Superior temporal gyrus (tissue), 1 donor: Measurements from ENCODE around the gene ERFL.

Experiments
- DNase-seq: peaks from one replicate; pipeline ENCODE4 v3.0.0-alpha.2; 2016; ENCODE audit errors: extremely low spot score

ERFL gene

GRCh38 chr19:41913538-41914423, 14.5 kb downstream of the ERFL start:
- DNase-seq, result no peak

DNA sequence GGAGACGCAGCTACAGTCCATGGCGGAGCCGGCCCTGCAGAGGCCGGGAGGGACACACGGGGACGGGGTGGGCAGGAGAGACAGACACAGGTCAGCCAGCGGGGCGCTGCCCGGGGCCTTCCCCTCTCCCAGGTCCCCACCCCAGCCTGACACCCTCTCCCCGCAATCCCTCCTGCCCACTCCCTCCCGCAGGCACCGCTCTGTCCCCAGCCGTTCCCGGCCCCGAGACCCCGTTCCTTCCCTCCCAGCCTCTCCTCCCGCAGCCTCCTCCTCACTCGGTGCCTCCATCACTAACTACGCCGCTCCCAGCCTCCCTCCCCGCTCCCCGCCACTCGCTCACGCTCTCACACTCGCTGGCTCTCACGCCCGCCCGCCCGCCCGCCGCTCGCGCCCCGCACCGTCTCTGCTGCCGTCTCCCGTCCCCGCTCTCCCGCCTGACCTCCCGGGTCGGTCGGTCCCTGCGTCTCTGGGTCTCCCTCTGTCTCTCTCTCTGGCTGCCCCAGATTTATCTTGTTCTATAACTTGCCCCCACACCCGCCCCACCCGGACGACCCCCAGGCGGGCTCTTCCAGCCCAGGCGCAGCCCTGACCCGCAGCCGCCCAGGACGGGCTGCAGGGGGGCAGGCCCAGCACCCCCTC, 15.2 kb downstream of the ERFL start:
- no peak for DNase-seq

DNA sequence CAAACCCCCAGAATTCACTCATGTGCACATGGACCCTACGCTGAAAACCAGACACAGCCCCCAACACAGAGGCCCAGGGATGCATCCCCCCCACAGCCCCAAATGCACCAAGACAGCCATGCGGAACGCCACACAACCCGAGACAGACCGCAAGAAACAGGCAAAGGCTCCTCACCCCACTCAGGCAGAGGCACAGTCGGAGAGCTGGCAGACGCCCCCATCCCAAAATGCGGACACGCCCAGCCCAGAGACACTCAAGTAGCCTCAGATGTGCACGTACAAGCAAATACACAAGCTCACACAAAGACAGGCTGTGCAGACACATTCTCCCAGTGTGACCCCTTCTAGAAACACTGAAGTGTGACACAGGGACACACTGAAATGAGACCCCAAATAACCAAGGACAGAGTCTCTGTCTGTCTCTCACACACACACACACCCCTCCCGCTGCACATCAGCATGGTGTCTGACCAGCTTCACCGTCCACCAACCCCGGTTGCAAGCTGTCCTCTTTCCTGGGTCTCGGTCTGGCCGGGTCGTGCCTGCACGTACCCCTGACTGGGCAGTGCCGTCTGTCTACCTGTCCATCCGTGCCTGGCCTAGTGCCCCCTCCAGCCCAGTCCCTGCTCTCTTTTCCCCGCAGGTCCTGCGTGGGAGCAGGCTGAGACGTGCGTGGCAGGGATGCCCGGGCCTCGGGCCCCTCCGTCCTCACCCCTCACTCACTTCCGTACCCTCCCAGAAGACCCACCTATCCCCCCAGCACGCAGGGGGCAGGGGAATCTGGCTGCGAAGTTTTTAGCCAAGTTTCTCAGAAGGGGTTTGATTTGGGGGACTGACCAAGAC, 16.1 kb downstream of the ERFL start:
- no peak for DNase-seq

GRCh38 chr19:41910992-41911888, 17.0 kb downstream of the ERFL start:
- DNase-seq, result no peak

DNA sequence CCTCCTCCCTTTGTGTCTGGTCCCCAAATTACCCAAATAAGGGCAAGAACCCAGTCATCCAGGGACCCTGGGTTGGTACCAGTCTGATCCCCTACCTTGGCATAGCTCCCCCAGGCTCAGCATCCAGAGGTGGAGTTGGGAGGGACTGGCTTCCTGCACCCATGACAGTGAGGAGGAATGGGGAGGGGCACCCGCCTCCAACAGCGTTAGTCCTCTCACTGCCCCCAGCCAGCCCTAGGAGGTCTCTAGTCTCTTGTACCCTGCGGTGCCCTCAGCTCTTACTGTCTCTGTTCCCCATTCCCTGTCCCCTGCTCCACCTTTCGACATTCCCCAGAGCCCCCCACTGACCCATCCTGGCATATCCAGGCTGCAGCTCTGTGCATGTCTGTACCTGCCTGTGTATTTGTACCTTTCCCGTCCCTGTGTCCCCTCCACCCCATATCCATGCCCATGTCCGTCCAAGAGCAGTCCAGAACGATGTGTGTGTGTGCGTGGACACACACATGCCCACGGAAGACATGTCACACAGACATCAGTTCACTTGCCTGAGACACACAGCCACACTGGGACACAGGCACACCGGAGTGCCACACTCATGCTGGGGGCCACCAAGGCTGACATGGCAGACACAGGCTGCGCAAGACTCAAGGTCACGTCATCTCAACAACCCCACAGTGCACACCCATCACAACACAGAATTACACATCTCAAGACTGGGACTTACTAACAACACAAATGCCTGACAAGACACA, 17.8 kb downstream of the ERFL start:
- DNase-seq, result no peak

GRCh38 chr19:41909706-41910105, 18.5 kb downstream of the ERFL start:
- no peak for DNase-seq

DNA sequence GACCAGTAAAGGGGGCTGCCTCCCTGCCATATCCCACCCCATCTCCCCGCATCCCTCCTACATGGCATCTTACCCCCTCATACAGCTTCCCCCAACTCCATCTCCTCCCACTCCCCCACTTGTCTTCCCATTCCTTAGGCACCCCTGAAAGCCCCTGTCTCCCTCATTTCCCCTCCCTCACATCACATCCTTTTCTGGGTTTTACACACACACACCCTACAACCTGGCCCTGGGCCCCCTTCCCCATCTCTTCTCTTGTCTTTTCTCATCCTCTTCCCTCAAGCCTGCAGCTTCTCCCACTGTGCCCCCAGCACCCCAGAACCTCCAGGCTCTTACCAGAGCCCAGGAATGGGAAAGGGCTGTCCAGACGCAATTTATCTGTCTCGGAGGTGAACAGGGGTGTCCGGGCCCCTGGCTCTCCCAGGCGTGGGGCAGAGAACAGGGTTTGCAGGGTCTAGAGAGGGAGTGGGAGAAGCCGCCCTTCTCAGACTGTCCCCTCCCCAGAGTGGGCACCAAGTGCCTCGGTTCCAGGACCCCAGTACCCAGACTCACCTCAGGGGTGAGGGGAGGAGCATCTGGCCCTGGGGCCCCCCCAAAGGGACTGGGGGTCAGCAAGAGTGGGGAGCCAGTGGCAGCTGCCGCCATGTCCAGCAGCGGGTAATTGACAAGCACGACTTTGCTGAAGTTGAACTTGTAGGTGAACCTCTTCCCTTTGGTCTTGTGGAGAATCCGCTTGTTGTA, 19.4 kb downstream of the ERFL start:
- DNase-seq, result no peak

- no peak for DNase-seq
Measured at GRCh38 chr19:41907994-41908615, 20.1 kb downstream of the ERFL start.

GRCh38 chr19:41906916-41907680, 21.2 kb downstream of the ERFL start:
- no peak for DNase-seq

GRCh38 chr19:41906271-41906670, 22.0 kb downstream of the ERFL start:
- no peak for DNase-seq

DNA sequence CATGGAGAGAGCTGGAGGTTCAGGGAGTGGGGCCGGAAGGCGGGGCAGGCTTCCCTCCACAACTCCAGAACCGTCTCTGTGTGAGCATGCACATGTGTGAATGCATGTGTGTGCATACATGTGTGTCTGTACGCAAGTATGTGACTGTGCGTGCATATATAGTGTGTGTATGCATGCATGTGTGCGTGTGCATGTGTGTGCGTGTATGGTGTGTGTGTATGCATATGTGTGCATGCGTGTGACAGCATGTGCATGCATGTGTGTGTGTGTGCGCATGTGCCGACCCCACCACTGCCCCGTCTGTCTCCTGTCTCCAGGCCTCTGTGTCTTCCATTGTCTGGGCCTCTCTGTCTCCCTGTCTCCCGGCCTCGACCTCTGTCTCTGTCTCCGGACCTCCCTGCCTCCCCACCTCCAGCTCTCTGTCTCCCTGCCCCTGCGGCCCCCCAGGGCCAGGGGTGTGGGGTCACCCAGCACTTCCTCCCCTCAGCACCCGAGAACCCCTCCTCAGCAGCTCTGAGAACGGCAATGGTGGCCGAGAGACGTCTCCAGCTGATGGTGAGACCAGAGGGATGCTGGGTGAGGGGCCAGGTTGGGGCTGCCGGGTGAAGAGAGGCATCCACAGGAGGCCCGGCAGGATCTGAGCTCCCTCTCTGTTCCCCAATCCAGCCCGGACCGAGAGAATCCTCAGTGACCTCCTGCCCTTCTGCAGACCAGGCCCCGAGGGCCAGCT, 22.8 kb downstream of the ERFL start:
- no peak for DNase-seq

- DNase-seq, result no peak
Measured at GRCh38 chr19:41904118-41904870, 24.0 kb downstream of the ERFL start.

- no peak for DNase-seq
Measured at GRCh38 chr19:41903193-41903953, 24.9 kb downstream of the ERFL start.

DNA sequence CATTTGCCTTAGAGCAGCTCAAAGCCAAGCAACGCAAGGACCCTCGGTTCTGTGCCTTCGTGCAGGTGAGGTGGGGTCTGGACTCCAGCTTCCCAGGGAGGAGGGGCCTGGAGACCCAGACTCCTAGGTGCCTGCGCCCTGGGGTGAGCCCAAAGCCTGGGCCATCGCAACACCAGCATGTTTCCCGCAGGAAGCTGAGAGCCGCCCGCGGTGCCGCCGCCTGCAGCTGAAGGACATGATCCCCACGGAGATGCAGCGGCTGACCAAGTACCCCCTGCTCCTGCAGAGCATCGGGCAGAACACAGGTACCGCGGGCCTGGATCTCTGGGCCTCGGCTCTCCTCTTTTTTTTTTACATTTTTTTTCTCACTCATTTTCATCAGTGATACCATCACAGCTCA, 25.7 kb downstream of the ERFL start:
- no peak for DNase-seq

DNA sequence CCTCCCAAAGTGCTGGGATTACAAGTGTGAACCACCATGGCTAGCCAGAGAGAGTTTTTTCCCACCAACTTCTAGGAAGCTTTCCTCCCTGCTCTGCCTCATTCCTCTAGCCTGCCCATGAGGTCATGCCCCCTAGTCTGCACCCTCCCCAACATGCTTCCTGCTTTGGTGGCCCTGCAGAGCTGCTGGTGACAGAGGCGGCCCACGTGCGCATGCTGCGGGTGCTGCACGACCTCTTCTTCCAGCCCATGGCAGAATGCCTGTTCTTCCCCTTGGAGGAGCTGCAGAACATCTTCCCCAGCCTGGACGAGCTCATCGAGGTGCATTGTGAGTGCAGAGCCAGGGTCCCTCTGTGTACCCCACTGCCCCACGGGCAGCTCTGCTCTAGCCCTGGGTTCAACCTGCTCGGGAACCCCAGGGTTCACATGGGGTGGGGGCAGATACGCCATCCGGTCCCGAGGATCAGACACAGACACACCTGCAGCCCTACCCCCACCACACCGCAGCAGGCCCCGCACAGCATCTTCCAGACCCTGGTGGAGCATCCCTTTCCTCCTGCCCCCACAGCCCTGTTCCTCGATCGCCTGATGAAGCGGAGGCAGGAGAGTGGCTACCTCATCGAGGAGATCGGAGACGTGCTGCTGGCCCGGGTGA, 26.4 kb downstream of the ERFL start:
- DNase-seq, result no peak

- DNase-seq, result no peak
Measured at GRCh38 chr19:41898235-41898634, 30.0 kb downstream of the ERFL start.
